Peyer's patch (tissue), 4 donors: Measurements from ENCODE around the gene NBPF1.
"Not testable (repeated sequence)": the region's sequence is repeated elsewhere in the genome, so short reads cannot be mapped to it uniquely, and the experiment has no call there.

ENCODE experiments used
- POLR2A ChIP-seq, 2 donors: fragments of 450-650 bp; IDR thresholded peaks; one replicate each; pipeline ENCODE4 v1.5.1; 2017; ENCODE audit warnings: antibody characterized with exemption in 2 of 2, mild to moderate bottlenecking in 2 of 2, moderate library complexity in 2 of 2
- TF ChIP-seq, protein P1 (sequence below), 6 experiments: fragments of 450-650 bp in 4 of 6; fragments of 200-600 bp in 2 of 6; sonication (generic) in 1 of 6; IDR thresholded peaks; one replicate each; pipeline ENCODE4 v1.5.1; 2017 to 2019; ENCODE audit warnings: antibody characterized with exemption in 6 of 6, mild to moderate bottlenecking in 3 of 6, moderate library complexity in 1 of 6

DNA sequence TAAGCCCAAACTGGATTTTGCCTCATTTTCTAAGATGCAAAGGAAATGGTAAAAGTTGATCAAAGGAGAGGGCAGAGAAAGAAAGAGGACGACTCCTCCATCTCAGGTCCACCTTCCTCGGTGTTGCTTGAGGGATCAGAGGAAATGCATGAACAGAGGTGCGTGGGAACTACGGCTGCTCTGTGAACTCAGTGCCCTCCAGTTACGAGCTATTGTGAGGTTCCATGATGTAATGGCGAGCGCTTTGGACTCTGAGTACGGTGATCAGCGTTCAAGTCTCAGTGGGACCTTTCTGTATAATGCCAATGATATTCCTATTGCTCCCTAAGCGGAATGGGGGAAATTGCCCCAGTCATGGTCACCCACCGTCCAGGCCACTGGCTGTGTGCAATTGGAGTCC, 60.1 kb downstream of the NBPF1 start:
- TF ChIP-seq, protein P1, sequence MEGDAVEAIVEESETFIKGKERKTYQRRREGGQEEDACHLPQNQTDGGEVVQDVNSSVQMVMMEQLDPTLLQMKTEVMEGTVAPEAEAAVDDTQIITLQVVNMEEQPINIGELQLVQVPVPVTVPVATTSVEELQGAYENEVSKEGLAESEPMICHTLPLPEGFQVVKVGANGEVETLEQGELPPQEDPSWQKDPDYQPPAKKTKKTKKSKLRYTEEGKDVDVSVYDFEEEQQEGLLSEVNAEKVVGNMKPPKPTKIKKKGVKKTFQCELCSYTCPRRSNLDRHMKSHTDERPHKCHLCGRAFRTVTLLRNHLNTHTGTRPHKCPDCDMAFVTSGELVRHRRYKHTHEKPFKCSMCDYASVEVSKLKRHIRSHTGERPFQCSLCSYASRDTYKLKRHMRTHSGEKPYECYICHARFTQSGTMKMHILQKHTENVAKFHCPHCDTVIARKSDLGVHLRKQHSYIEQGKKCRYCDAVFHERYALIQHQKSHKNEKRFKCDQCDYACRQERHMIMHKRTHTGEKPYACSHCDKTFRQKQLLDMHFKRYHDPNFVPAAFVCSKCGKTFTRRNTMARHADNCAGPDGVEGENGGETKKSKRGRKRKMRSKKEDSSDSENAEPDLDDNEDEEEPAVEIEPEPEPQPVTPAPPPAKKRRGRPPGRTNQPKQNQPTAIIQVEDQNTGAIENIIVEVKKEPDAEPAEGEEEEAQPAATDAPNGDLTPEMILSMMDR (IDR thresholded peaks at IDR 0.05): not testable (repeated sequence)
- TF ChIP-seq POLR2A (IDR thresholded peaks at IDR 0.05): not testable (repeated sequence)
